UCSD-AML1 (cell line): ENCODE results near the gene CWH43.
A peak's percentile ranks its signal among the peaks of the same experiment; 100 is the strongest.
"Not testable (repeated sequence)": the region's sequence is repeated elsewhere in the genome, so short reads cannot be mapped to it uniquely, and the experiment has no call there.

ENCODE experiments used
- DNase-seq: peaks from one replicate; lab custom pipeline; 2025; ENCODE audit not compliant: unreplicated experiment; lab: John Stamatoyannopoulos, UW

The CWH43 gene

DNA sequence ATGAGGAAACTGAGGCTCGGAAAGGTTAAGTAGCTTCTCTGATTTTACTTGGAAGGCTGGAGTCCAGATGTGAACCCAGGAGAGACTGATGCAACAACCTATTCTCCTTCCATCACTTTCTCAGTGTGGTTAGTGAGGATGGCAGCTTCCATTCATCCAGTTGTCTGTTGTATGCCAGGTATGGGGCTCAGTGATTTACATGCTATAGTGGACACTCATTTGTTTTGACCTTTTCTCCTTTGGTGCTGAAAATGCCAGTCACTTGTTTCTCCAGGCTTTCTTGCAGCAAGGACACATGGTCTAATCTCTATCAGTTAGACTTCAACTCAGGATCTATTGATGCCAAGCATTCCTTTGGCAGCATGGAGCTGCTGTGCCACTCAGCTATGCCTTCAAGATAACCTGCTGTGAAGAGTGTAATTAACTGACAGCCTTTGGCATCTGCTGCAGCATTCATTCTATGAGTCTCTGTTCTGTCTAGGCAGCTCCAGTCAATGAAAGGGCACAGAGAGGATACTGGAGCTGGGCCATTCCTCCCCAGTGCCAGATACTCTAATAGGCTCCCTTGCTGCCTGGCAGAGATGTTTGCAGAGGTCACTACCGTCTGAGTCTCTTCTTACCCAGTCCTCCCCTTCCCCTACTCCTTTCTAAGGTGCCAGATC, 11.0 kb upstream of the CWH43 start:
- DNase-seq = no peak

DNA sequence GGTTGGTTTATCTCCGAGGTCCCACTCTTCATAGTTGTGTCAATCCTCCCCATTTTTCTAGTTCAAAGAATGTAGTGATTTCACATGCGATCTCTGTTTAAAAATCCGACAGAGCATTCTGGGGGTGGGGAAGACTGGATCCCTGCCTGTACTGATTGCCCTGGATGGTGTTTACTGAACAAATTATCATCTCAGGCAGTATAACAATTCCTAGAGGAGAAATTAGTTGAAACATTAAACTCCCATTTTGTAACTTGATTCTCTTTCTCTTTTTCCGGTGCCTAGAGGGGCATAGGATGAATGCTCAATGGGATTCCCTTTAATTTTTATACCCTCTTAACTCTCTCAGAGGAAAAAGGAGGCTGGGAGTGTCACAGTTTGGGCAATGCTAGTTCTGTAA, 10.0 kb upstream of the CWH43 start:
- no peak for DNase-seq

DNA sequence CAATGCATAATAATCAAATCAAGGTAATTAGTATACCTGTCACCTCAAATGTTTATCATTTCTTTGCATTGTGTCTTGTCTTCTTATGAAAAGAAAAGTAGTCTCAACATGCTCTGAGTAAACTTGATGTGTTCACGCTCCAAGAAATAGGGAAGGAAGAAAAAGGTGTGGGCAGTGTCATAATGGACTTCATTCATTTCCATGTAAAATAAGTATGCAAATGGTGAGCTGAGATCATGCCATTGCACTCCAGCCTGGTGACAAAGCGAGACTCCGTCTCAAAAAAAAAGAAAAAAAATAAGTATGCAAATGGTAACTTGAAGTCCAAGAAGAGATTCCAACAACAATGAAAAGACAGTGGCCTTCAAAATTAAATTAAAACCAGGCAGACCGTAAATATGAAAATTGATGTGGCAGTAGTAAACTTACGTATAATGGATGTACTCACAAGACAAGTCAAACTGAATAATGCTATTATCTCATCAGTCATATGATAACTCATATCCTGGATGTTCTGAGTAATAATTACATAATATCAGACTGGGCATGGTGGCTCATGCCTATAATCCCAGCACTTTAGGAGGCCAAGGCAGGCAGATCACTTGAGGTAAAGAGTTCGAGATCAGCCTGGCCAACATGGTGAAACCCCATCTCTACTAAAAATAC, 6.0 kb upstream of the CWH43 start:
- DNase-seq = no peak

DNA sequence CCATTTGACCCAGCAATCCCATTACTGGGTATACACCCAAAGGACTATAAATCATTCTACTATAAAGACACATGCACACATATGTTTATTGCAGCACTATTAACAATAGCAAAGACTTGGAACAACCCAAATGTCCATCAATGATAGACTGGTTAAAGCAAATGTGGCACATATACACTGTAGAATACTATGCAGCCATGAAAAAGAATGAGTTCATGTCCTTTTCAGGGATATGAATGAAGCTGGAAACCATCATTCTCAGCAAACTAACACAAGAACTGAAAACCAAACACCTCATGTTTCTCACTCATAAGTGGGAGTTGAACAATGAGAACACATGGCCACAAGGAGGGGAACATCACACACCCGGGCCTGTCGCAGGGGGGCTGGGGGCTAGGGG, 2.1 kb upstream of the CWH43 start:
- not testable (repeated sequence) for DNase-seq

DNA sequence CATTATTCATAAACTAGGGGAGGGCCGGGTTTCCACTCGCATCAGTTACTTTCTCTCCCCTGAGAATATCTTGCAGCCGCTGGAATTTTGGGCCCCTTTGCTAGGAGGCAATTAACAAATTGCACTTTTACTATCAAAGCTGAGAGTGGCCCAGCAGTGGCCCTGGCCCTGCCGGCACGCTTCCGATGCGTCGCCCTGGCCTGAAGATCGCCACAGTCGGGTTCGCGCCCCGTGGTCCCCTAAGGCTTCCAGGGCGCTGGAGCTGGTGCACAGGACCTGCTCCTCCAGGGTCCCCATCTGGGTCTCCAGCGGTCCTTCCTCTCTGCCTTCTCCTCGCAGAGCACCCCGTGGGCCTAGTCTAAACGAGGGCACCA, 486 bp upstream of the CWH43 start:
- no peak for DNase-seq

DNA sequence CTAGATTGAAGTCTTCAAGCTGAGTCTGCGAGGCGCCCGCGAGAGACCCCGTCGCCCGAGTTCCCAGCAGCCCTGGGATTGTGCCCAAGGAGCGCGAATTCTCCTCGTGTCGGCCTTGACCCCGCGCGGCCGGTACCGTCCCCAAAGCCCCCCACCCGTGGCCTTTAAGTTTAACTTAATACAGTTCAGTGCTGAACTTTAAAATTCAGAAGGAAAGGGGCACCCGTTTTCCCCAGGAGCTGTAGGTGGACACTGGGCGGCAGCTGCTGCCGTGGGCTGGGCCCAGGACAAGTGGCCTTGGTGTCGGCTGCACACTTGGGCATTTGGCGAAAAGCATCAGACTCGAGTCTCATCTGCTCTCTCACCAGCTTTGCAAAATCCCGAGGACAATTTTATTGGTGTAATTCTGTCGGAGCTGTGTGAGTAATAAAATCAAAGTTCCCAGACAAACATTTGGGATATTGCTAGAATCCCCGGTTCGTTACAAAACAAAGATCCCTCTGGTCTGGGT, 634 bp downstream of the CWH43 start:
- DNase-seq = no peak

DNA sequence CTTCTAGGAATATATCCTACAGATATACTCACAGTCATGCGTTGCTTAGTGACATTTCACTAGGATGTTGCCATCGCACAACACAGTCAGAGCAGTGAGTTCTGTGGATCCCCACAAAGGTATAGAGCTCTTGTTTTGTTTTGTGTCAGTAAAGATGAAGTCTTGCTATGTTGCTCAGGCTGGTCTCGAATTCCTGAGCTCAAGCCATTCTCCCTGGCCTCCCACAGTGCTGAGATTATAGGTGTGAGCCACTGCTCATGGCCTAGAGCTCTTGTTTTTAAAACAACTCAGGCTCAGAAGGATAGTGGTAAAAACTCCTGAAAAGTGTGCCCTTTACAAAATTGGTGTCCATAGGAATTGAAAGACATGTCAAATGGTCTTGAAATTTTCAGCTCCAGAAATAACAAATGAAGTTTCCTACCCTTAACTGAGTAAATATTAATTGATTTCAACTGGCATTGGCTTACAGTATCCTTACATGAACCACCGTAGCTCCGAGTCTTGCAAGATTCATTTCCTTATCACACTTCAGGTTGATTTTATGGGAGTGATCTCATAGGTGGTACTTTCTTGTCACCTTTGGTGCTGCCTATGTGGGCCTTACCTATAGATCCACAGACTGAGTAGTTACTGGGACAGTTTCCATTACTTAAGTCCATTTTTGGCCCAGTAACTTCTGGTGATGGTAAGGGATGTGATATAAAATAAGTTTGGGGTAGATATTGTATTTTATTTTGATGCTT, 3.6 kb downstream of the CWH43 start:
- DNase-seq = no peak

DNA sequence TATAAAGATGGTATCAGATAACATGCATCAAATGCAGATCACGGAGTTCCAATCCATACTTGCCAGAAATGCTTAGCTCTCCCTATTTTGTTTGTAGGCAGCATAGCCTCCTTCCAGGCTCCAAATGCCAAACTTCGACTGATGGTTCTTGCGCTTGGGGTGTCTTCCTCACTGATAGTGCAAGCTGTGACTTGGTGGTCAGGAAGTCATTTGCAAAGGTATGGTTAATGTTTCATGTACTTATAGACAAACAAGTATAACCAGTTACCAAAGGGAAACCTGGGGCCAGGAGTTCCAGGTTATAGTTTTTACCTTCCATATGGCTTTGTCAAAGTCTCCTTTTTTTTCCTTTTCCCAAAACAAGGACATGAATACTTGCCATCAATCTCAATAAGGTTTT, 5.3 kb downstream of the CWH43 start:
- no peak for DNase-seq

DNA sequence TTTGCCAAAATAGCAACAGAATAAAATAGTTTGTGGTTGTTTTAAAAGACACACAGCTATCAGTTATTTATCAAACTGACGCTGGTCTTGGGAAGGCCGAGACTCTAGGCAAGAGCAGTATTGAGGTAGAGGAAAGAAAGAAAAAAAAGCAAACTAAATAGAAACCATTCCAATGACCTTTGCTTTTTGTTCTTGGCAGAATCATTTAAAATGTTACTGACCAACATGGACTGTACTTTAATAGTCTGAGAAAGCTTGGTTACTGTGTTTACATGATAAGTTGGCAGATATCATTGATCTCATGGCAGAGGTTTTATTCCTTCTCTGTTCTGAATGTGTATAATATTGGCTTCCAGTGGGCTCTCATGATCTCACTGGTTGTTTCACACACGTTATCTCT, 11.9 kb downstream of the CWH43 start:
- no peak for DNase-seq

DNA sequence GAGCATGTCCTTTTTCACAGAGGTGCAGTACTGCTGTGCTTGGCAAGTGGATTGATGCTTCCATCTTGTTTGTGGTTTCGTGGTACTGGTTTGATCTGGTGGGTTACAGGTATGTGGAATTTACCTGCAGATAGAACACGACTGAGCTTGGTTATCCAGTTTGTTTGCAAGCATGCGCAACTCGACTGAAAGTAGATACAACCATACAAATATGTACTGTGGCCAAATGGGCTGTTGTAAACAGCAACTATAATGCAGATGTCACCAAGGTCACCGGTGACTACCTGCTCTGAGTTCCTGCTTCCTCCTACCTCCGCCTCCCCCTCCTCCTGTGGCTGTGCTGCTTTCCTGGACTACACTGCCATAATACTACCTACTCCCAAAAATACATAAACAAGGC, 12.4 kb downstream of the CWH43 start:
- DNase-seq = no peak

DNA sequence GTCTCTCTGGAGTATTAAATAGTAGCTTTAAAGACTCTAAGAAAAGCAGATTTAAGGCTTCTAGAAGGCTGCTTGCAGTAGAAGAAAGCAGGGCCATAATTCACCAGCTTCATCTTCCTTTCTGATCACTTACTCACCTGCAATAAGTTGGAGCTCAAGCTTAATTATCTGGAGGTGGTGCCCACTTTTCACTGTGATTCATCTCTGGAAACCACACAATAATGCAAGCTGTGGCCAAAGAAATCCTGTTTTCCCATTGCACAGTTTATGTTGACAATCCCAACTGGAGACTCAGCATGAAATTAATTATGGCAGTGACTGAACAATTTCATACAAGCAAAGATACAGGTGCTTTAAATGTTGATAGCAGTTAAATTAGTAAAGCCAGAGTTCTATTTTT, 14.7 kb downstream of the CWH43 start:
- DNase-seq = no peak

DNA sequence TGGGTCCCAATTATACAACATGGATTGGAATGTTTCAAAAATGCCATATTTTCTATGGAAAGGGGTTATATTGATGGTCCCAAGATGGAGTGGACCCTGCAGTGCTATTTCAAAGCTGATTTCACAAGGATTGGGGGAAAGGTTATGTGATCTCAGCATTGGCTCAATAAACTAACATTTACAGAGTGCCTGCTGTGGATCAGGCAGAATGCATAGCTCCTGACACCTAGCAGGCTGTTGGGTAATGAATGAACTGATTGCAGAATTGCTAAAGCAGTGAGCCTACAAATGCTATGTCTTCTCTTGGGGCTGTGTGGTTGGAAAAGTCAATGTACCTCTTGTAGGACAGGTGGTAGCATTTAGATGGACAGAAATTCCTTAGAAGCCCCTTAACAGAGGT, 16.9 kb downstream of the CWH43 start:
- DNase-seq = no peak

DNA sequence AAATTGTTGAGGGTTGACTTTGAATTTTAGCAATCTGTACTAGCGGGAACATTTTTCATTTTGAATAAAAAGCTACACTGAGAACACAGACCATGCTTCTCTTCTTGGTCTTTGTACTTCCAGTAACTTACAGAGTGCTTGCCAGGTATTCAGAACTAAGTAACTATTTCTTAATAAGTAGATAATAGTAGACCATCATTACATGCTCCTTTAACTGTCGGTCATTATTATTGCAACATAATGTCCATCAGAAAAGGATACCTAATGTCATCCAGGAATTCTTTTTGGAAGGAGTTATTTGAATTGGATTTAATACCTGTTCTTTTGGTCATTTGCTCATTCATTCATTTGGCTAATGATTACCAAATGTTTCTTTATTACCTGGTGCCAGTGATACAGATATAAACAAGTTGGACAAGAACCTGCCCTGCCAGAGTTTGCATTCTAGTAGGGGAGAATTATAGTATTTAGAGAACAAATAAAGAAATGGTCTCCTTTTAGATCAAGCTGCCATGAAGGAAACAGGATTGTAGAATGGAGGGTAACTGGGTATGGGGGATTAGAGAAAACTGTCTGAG, 32.7 kb downstream of the CWH43 start:
- DNase-seq = no peak

DNA sequence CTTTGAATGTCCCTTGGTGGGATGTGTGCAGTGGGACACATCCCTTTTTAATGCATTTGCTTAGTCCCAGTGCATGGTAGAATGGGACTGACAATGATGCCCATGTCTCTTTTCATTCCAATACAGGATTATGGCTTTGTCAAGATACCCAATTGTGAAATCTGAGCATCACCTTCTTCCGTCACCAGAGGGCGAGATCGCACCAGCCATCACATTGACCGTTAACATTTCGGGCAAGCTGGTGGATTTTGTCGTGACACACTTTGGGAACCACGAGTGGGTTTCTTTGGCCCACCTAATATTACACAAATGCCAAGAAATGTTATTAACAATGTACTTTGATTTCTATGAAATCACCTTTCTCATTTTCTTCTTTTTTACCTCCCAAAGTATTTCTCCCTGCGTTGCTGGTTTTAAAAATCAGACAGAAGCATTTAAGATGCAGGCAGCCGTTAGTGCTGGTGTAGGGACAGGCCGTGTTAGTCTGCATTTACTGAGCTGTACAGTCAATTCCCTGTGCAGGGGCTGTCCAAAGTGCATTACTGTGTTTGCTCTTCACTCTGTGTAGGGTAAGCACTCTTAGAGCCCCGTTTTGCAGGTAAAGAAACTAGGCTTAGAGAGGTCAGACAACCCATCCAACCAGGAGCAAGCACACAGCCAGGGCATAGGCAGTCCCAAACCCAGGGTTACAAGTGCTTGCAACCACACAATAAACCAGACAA, 46.5 kb downstream of the CWH43 start:
- peak; percentile 29 for DNase-seq

DNA sequence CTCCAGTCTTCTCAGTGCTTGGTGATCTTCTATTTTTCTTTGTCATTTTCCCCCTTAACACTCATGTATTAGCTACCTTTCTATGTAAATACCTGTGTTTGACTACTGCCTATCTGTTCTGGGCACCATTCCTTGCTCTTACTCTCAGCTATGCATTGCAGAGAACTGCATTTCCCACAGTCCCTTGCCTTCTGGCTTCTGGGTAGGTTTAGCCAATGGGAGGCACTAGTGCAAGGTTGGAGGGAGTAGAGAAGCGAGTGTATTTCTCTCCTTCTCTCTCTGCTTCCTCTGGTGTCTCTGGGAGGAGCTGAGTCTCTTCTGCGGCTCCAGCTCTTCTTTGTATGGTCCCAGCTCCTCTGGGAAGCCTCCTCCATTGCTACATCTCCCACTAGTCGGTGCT, 50.5 kb downstream of the CWH43 start:
- DNase-seq = no peak

DNA sequence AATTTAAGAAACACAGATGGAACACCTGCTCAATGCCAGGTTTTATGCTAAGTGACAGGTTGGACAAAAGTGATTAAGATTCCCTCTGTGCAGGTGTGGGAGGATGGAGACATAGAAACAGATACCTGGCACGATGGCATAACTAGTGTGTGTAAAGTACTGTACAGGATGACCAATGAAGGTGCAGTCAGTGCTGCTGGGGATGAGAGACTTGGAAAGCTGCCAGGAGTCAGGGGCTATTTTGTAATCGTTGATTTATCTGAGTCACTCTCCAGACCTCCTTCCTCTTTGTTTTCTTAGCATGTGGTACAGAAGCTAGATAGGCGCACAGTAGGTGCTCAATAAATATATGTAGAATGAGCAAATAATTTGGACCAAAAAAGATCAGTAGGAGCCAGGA, 58.2 kb downstream of the CWH43 start:
- DNase-seq = no peak

DNA sequence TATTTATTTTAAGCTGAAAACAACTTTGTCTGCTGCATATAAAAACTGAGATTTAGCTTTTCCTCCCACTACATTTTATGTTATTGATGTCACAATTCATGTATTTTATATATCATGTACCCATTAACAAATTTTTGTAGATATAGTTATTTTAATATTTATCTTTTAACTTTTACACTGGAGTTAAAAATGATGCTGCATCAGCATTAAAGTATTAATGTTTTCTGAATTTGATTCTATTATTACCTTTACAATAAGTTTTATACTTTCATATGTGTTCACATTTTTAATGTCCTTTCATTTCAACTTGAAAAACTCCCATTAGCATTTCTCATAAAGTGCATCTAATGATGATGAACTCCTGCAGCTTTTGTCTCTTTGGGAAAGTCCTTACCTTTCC, 72.2 kb downstream of the CWH43 start:
- no peak for DNase-seq

DNA sequence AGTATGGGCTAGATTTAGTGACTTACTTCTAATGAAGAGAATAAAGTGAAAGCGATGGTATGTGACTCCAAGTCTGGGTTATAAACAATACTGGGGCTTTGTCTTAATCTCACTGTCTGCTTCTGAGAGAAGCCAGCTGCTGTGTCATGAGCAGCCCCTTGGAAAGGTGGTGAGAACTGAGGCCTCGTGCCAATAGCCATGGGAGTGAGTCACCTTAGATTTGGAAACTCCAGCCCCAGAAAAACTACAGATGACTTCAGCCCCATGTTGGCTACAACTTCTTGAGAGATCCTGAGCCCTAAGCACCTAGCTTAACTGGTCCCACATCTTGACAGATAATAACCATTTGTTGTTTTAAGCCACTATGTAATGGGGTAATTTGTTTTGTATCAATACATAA, 77.6 kb downstream of the CWH43 start:
- no peak for DNase-seq

DNA sequence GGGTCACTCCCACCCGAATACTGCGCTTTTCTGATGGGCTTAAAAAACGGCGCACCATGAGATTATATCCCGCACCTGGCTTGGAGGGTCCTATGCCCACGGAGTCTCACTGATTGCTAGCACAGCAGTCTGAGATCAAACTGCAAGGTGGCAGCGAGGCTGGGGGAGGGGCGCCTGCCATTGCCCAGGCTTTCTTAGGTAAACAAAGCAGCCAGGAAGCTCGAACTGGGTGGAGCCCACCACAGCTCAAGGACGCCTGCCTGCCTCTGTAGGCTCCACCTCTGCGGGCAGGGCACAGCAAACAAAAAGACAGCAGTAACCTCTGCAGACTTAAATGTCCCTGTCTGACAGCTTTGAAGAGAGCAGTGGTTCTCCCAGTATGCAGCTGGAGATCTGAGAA, 86.1 kb downstream of the CWH43 start:
- not testable (repeated sequence) for DNase-seq

DNA sequence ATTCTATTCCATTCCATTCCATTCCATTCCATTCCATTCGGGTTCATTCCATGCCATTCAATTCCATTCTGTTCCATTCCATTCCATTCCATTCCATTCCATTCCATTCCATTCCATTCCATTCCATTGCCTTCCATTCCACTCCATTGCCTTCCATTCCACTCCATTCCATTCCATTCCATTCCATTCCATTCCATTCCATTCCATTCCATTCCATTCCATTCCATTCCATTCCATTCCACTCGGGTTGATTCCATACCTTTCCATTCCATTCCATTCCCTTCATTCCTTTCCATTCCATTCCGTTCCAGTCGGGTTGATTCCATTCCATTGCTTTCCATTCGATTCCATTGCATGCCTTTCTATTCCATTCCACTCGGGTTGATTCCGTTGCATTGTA, 105.8 kb downstream of the CWH43 start:
- not testable (repeated sequence) for DNase-seq

DNA sequence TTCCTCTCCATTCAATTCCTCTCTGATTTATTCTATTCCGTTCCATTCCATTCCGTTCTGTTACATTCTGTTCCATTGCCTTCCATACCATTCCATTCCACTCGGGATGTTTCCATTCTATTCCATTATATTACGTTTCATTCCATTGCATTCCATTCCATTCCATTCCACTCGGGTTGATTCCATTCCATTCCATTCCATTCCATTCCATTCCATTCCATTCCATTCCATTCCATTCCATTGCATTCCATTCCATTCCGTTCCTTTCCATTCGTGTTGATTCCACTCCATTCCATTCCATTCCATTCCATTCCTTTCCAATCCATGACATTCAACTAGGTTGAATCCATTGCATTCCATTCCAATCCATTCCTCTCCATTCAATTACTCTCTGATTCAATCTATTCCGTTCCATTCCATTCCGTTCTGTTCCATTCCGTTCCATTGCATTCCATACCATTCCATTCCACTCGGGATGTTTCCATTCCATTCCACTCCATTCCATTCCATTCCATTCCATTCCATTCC, 106.6 kb downstream of the CWH43 start:
- DNase-seq = not testable (repeated sequence)
